ENCODE results near the gene KCTD1. TPM values are rescaled to one million over a fixed set of nuclear protein-coding genes. Genes with fewer than 3 reads are reported as not detected.

Gene KCTD1
- total RNA-seq, 1 donor from 2014 or later, result 11.9 TPM

- DNase-seq (ENCODE audit: extremely low read depth, low read depth, low spot score), result no peak
Measured at GRCh38 chr18:26549263-26550094, 1.1 kb upstream of the KCTD1 start.

DNA sequence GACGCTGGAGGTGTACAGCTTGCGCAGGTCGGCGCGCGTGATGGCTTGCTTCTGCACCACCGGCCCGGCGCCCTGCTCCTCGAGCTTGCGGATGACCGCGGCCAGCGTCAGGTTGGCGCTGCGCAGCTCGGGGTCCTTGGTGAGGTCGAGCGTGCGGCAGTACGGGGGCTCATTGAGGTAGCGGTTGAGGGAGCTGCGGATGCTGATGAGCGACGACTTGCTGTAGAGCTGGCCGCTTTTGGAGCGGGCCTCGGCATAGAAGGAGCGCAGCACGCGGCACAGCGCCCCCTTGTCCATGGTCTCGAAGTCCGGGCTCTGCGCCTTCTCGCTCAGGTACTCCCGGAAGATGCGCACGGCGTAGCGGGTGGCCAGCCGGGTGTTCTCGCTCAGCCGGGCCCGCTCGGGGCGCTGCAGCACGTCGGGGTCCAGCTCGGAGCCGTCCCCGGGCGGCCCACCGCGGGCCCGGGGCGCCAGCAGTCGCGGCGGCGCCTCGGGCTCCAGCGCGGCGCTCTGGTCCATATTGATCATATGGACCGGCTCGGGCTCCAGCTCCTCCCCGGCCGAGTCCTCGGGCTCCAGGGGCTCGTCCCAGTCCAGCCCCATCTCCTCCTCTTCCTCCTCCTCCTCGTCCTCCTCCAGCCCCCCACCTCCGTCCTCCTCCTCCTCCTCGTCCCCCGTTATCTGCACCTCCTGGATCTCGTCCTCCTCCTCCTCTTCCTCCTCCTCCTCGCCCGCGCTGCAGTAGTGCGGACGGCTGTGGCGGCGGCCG is 523 bp downstream of the KCTD1 start:
- no peak for DNase-seq (ENCODE audit: extremely low read depth, low read depth, low spot score)

- DNase-seq (ENCODE audit: extremely low read depth, low read depth, low spot score), result no peak
Measured at GRCh38 chr18:26546875-26547645, 1.3 kb downstream of the KCTD1 start.

- DNase-seq (ENCODE audit: extremely low read depth, low read depth, low spot score), result no peak
Measured at GRCh38 chr18:26546170-26546874, 2.0 kb downstream of the KCTD1 start.

GRCh38 chr18:26545335-26546123 is 2.8 kb downstream of the KCTD1 start:
- DNase-seq (ENCODE audit: extremely low read depth, low read depth, low spot score), result no peak

- no peak for DNase-seq (ENCODE audit: extremely low read depth, low read depth, low spot score)
Measured at GRCh38 chr18:26544451-26544850, 3.9 kb downstream of the KCTD1 start.

DNA sequence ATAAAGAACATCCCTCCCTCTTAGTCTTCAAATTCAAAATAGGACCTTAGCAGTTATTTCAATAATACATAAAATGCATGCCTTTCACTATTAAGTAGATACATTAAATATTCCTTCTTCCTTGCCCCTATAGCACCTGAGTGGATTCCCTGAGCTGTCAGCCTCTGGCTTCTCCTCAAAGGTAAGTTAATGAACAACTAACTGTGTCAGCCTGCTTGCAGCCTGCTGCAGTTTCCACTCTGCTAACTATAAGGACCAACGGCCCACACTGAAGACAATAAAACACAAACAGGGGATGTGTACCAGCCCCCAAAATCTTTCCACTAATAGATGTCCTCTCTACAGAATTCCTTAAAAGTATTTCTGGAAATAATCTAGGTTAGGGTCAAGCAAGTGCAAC is 5.0 kb downstream of the KCTD1 start:
- DNase-seq (ENCODE audit: extremely low read depth, low read depth, low spot score), result no peak

- no peak for DNase-seq (ENCODE audit: extremely low read depth, low read depth, low spot score)
Measured at GRCh38 chr18:26540043-26540628, 8.2 kb downstream of the KCTD1 start.

- no peak for DNase-seq (ENCODE audit: extremely low read depth, low read depth, low spot score)
Measured at GRCh38 chr18:26538524-26538923, 9.8 kb downstream of the KCTD1 start.

- DNase-seq (ENCODE audit: extremely low read depth, low read depth, low spot score), result no peak
Measured at GRCh38 chr18:26536664-26537063, 11.7 kb downstream of the KCTD1 start.

GRCh38 chr18:26536032-26536431 is 12.3 kb downstream of the KCTD1 start:
- no peak for DNase-seq (ENCODE audit: extremely low read depth, low read depth, low spot score)

GRCh38 chr18:26535630-26536029 is 12.7 kb downstream of the KCTD1 start:
- no peak for DNase-seq (ENCODE audit: extremely low read depth, low read depth, low spot score)

GRCh38 chr18:26532367-26533340 is 15.7 kb downstream of the KCTD1 start:
- no peak for DNase-seq (ENCODE audit: extremely low read depth, low read depth, low spot score)

DNA sequence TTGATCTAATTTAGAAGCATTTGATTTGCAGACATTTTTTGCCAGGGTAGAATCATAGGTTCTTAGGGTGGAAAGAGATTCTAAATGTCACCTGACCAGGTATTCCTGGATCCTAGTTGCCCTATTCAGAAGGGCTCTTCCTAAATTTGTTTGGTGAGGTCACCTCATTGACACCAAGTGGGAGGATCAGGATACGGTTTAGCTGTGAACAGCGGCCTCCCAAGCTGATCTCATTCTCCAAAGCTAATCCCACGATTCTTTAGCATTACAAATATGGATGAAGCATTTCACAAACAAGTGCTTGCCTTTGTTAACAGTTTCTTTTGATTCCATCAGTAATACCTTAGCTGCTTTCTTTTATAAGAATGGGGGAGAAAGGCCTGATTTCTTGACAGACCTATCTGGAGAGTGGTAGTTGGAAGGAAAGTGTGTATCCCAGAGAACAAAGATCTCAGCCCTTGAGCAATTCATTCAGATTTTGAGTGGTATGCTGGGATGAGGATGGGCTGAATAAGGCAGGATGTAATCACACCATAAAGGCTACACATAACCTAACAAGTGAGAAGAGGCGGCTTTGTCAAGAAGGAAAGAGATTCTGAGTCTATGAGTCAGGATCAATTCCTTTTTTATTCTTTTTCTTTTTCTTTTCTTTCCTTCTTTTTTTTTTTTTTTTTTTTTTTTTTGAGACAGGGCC is 16.6 kb downstream of the KCTD1 start:
- no peak for DNase-seq (ENCODE audit: extremely low read depth, low read depth, low spot score)

DNA sequence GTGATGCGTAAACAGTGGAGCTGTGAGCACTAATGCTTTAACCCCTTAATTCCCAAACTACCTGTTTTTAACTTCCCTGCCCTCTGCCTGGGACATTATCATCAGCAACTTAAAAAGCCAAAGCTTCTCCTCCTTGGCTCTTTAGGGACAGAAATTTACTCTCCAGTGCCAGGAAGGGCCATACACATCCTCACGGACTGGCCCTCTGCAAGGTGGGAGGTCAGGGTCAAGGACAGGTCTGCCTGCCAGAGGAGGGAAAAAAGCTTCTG is 21.5 kb downstream of the KCTD1 start:
- no peak for DNase-seq (ENCODE audit: extremely low read depth, low read depth, low spot score)

GRCh38 chr18:26526128-26526965 is 22.0 kb downstream of the KCTD1 start:
- DNase-seq (ENCODE audit: extremely low read depth, low read depth, low spot score), result no peak
